Panc1 (cell line): ENCODE results near the gene PLXNC1.

Source experiments
- CTCF ChIP-seq: fragments of 450-650 bp; IDR thresholded peaks from 2 replicates; pipeline ENCODE4 v1.5.1; 2017; ENCODE audit warnings: mild to moderate bottlenecking
- POLR2AphosphoS5 ChIP-seq: IDR thresholded peaks from 2 replicates; pipeline ENCODE4 v1.6.1; 2012; ENCODE audit warnings: mild to moderate bottlenecking, low read depth, low read length, moderate library complexity
- TCF7L2 ChIP-seq: IDR thresholded peaks from 2 replicates; pipeline ENCODE4 v1.6.1; 2011; ENCODE audit warnings: mild to moderate bottlenecking, low read depth, low read length, inconsistent platforms

- TF ChIP-seq CTCF (no peak), TCF7L2 (no peak), POLR2AphosphoS5 (no peak)
Measured at GRCh38 chr12:94187361-94187760, 39.0 kb downstream of the PLXNC1 start.
